Activated T-helper 1 cell treated with Interleukin-2 at 50 U/mL for 16 hours (primary cell): ENCODE results near the gene ARSD.
"Not testable (repeated sequence)": the region's sequence is repeated elsewhere in the genome, so short reads cannot be mapped to it uniquely, and the experiment has no call there.

ENCODE experiments used
- DNase-seq: peaks from one replicate; pipeline ENCODE4 v3.0.0-alpha.2; 2020; ENCODE audit warnings: low read depth

The ARSD gene

DNA sequence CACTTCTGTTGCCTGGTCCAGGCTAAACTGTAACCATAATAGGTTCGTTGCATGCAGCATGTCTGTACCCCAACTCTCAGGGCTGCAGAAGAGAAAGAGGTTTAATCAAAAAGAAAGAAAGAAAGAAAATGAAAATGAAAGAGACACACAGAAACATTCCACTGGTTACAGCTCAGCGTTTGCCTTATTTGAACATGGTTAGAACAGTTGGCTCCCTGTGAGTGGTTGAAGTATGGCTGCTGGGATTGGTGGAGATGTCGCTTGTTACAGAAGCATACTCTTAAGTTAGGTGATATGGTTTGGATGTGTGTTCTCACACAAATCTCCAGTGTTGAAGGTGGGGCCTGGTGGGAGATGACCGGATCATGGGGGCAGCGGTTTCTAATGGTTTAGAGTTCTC is 36.3 kb downstream of the ARSD start:
- no peak for DNase-seq

GRCh38 chrX:2890536-2891460 is 38.3 kb downstream of the ARSD start:
- DNase-seq: not testable (repeated sequence)

DNA sequence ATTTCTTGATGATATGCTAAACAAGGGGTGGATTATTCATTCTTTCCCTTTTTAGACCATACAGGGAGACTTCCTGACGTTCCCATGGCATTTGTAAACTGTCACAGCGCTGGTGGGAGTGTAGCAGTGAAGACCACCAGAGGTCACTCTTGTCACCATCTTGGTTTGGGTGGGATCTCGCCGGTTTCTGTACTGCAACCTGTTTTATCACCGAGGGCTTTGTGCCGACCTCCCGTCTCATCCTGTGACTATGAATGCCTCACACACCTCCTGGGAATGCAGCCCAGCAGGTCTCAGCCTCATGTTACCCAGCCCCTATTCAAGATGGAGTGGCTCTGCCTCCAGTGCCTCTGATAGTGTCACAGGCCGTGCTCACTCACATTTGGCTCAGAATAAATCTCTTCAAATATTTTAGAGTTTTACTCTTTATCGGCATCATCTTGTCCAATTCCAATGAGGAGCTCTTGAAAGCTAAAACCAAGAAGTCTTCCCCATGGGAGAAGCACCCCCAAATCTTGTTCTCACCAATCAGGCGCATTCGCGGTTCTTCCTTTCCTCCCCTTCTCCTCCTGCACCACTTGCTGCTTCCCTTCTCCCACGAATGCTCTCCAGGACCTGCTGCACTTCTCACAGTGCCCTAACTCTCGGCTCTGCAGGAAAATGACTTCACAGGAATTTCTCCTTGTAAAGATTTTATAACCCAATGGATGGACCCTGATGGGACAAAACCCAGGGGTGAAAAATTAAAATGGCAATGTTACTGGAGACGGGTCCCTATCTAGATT is 39.2 kb downstream of the ARSD start:
- not testable (repeated sequence) for DNase-seq

GRCh38 chrX:2889045-2889605 is 40.0 kb downstream of the ARSD start:
- no peak for DNase-seq

DNA sequence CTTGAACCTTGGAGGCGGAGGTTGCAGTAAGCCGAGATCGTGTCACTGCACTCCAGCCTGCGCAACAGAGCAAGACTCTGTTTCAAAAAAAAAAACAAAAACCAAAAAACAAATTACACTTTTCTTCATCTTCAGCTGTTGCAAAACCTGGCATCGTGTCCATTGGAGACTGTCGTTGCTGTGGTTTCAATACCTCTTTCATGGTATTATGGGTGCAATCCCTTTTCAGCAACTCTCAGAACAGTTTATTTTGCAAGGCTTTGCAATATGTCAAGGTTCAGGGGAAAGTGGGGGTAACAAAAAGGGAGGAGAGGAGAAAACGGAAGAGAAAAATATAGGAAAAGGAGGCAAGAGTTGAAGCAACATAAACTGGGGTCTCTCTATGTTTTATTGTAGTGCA is 40.8 kb downstream of the ARSD start:
- no peak for DNase-seq

- DNase-seq: no peak
These were observed 45.4 kb downstream of the ARSD start for GRCh38 chrX:2883770-2884169.

DNA sequence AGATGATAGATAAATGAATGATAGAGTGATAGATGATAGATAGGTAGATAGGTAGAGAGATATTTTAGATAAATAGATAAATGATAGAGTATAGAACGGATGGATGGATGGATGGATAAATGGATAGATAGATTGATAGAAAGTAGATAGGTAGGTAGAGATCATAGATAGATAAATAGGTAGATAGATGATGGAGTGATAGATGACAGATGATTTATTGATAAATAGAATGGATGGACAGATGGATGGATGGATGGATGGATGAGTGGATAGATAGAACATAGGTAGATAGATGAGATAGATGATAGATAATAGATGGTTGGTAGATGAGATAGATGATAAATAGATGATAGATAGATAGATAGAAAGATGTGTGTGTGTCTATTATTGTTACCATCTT is 49.5 kb downstream of the ARSD start:
- no peak for DNase-seq

DNA sequence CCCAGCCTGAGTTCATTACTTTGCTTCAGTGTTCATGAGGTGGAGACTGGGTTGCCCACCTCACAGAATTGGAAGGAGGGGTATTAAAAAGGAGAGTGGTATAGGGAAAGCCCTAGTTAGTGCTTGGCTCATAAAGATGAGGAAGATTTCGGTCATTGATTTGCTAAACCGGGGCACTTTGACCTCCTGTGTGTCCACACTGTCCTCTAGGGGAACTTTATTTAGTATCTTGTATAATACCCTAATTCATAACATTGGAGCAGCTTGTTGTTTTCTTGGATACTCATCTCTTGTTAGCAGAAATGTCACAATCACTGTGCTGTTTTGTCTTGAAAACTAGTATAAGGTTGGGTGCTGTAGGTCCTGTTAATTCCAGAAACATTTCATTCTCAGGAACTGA is 50.6 kb downstream of the ARSD start:
- no peak for DNase-seq

GRCh38 chrX:2875798-2876399 is 53.2 kb downstream of the ARSD start:
- no peak for DNase-seq

- no peak for DNase-seq
These were observed 54.0 kb downstream of the ARSD start for GRCh38 chrX:2875136-2875481.

- no peak for DNase-seq
These were observed 54.7 kb downstream of the ARSD start for GRCh38 chrX:2874222-2875135.

- DNase-seq: no peak
These were observed 56.4 kb downstream of the ARSD start for GRCh38 chrX:2872671-2873277.

GRCh38 chrX:2871831-2872230 is 57.3 kb downstream of the ARSD start:
- no peak for DNase-seq

- no peak for DNase-seq
These were observed 58.5 kb downstream of the ARSD start for GRCh38 chrX:2870650-2871049.

- no peak for DNase-seq
These were observed 61.9 kb downstream of the ARSD start for GRCh38 chrX:2867206-2867605.

DNA sequence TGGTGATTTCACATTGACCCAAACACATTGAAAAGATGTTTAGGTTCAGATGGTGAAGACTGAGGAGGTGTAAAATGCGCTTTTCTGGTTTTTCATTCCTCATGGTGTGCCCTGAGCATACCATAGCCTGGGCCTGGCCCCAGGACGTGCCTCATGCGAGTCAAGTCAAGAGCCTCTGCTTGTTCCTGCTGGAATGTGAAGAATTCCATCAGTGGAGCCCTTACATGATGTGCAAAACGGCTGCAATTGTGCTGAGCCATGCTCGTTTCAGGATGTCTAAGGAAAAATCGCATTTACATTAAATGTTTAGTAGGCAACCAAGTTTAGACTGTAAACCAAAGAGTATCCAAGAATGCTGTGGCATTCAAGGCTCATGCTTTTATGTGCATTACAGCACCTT is 65.5 kb downstream of the ARSD start:
- no peak for DNase-seq

DNA sequence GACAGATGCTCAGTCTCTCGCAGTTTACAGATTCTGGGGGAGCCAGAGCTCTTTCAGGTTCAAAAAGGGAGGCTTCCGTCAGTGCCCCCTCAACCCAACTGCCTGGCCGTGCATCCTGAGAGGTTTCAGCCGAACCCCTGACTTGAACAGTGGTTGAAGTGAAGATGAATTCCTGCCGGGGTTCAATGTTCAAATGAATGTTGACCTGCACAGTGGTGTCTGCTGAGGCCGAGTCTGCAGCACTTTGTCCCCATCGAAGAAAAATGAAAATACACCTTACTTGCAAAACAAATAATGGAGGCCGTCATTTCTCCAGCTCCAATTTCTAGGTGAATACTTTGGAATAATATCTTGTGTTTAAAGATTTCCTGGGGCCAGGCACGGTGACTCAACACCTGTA is 66.7 kb downstream of the ARSD start:
- DNase-seq: no peak

- DNase-seq: no peak
These were observed 69.8 kb downstream of the ARSD start for GRCh38 chrX:2859197-2859797.

DNA sequence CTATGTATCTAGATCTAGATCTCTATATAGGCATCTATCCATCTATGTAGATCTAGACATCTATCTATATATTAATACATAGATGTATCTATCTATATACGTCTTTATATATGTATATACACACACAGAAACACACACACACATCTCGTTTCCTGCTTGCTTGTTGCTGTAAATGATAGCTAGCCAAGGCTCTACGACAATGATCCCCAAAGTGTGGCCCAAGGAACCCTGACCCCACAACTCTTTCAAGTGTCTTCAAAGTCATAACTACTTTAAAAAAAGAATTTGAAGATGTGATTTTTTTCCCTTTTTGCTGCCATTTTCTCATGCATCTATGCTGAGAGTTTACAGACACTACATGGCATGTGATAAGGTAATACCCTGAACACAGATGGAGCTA is 71.6 kb downstream of the ARSD start:
- no peak for DNase-seq

- no peak for DNase-seq
These were observed 73.4 kb downstream of the ARSD start for GRCh38 chrX:2855761-2856160.

GRCh38 chrX:2854918-2855317 is 74.2 kb downstream of the ARSD start:
- no peak for DNase-seq
